Esophagus mucosa (tissue), 1 donor: ENCODE measurements around the gene FAM9A. TPM values are rescaled to one million over a fixed set of nuclear protein-coding genes. Genes with fewer than 3 reads are reported as not detected.

Experiments
- ATAC-seq: fragments of 200-7000 bp; cut with Tn5 transposase; one replicate; pipeline ENCODE4 v1.9.1; 2020
- total RNA-seq: library from RNA; stranded (reverse); gene quantifications from one replicate; pipeline ENCODE4 v1.2.4, GENCODE V29; 2023
- donor health status: DM: yes; HTN: yes; CAD: no.

The FAM9A gene
- total RNA-seq: not detected

GRCh38 chrX:8801041-8801599, at the start of gene FAM9A:
TSS of gene FAM9A (minus strand) at chrX:8801383. CDS start at chrX:8800171, 1,212 bp downstream.
- no peak for ATAC-seq

DNA sequence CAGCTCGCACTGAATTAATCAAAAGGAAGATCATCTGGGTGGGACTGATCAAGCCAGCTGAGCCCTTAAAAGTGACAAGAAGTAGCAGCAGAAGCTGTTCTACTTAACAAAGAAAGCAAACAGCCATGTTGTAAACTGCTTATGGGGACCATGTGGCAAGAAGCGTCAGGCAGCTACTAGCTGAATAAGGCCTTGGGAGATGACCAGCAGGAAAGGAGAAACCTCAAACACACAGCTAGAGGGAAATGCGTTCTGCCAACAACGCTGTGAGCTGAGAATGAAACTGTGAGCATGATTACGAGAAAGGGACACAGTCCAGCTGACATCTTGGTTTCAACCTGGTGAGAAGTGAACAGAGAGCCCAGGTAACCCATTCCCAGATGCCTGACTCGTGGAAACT, 49.3 kb upstream of the FAM9A start:
- no peak for ATAC-seq

DNA sequence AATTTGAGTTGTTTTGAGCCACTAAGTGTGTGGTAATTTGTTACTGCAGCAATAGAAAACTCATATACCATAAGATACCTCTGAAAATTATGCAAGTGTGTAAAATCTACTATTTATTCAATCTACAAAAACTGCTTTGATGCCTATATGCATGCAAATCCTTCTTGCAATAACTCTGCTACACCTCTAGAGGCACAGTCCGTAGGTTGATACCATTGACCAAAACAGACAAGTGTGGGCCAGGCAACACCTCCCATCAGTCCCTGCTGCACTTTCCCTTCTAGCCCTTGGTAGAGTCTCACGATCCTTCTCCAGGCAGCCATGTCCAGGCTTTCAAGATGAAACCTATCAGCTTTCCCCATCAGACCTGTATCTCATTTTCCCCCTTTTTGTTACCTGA, 48.8 kb upstream of the FAM9A start:
- ATAC-seq: no peak

GRCh38 chrX:8849458-8849857, 48.3 kb upstream of the FAM9A start:
- no peak for ATAC-seq

DNA sequence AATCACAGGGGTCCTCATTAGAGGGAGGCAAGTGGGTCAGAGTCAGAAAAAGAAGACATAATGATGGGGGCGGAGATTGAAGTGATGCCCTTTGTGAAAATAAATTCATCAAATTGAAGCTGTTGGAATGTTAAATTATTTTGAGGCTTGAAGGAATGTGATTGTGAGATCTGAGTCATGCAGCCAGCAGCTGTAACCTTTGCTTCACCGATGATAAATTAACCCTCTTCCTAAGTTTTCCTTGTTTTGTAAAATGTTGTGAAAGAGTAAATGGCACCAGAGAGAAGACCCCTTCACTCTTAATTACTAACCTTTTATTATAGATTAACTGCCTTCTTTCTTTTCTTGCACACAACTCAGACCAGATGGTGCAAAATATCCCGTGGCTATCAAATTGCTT, 47.7 kb upstream of the FAM9A start:
- ATAC-seq: no peak

- ATAC-seq: no peak
Measured at GRCh38 chrX:8848441-8848840, 47.3 kb upstream of the FAM9A start.

- ATAC-seq: no peak
Measured at GRCh38 chrX:8847360-8847759, 46.2 kb upstream of the FAM9A start.

DNA sequence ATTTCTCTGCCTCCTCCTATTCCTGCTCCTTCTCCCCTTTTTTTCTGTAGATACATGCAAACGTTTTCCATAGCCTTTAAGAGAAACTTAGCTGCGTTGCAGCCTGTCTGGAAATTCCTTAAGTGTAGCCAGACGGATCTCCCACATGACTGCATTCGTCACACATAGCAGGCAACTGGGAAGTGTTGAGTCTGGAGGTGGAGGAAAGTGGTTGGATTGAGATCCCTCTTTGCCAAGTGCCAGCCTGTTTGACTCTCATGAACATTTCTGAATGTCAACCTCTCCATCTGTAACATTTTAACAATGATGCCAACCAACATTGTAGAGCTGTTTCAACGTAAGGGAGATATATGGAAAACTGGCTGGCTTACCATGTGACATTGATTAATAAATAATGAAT, 45.1 kb upstream of the FAM9A start:
- no peak for ATAC-seq

DNA sequence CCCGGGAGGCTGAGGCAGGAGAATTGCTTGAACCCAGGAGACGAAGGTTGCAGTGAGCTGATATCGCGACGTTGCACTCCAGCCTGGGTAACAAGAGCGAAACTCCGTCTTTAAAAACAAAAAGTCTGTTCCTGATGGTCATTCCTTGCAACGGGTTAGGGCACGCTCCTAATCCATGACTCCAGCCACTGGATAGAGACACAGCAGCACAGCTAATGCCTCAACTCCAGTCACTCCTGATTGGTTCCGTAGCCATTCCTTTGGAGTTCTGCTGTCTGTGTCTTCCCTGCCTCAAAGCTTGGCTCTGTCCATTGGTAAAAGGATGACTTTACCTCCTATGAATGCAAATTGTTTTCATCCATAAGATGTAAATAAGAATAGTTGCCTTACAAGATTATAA, 44.3 kb upstream of the FAM9A start:
- ATAC-seq: no peak

DNA sequence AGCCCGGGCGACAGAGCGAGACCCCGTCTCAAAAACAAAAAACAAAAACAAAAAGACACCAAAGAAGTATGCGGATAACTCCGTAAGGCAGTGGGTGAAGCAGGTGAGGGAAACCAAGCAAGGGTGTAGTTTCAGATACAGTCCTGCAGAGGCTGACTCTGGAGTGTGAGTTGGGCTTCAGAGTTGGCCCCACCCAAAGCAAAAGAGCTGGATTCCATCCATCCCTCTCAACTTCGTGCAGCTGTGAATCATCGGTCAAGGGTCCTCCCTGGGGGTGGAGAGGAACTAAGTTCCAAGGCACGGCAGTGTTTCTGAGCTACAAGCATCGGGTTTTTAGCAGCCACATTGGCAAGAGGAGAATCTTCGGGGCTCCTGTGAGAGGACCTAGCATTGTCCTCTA, 43.9 kb upstream of the FAM9A start:
- ATAC-seq: no peak

GRCh38 chrX:8844157-8844556, 43.0 kb upstream of the FAM9A start:
- no peak for ATAC-seq

DNA sequence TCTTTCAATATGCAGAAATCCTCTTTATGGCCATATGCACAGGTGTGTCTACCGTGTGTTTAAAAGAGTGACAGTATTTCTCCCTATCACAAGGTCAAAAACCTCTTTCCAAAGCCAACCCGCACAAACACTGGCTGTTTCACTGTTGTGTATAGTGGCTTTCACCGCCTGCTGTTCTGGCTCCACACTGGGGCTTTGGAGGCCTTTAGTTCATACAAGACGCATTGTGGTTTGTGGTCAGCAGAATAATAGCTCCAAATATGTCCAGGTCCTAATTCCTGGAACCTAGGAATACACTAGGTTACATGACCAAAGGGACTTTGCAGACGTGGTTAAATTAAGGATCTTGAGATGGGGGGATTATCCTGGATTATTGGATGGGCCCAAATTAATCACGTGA, 40.7 kb upstream of the FAM9A start:
- no peak for ATAC-seq

DNA sequence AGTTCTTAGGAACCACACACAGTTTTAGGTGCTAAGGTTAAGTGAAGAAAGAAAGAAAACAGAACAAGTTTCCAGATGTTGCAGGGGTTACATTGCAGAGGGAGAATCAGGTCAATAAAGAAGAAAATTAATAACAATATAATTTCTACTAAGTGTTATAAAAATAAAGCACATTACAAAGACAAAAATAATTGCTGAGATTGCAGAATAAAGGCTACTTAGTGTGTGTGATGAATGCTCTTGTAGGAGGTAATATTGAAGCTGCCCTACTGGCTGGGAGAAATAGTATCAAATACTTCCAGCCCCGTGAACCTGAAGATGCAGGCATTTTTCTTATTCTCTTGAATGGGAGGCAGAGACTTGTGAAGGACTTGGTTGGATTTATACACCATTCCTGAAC, 33.2 kb upstream of the FAM9A start:
- no peak for ATAC-seq

DNA sequence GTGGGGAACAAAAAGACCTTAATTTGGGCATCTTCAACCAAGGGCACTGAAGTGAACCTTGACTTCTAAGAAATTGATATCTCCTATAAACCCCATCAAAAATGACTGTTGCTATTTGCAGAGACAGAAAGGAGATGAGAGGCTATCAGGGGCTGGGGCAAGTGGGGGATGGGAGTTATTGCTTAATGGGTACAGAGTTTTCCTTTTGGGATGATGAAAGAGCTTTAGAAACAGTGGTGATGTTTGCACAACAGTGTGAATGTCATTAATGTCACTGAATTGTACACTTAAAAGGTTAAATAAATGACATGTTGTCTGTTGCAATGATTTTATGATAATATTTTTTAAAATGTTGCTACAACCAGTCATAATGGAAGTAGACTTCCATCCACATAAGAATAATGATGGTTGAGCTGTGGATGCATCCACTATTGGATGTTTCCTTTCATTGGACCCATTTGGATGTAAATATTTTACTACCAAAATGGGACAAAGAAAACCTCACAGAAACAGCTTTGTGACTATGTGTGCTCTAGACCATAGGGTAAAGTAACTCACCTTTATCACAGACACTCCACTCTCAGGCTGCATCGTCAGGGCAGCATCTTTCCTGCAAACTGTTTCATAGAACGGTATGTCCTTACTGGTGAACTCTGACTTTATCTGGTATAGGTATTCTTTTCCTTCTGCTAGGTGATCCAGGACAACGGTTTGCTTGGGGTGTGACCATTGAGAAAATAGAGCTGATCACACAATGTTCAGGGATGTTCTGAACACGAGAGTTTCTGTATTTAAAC, 31.6 kb upstream of the FAM9A start:
- no peak for ATAC-seq

DNA sequence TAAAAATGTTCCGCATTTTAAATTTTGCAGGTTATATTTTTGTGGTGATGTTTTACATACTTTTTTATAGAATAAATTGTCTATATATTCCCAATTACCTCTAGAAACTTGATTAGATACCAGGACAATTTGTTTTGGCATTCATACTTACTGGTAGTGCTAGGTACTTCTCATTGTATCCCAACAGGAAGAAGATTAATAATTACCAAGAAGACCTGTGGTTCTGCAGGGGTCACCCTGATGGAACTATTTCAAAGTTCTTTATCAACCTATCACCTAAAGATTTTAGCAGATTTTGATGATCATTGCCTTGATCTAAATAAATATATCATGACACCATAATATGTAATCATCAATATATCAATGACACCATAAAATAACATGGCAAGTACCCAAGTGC, 22.5 kb upstream of the FAM9A start:
- no peak for ATAC-seq

DNA sequence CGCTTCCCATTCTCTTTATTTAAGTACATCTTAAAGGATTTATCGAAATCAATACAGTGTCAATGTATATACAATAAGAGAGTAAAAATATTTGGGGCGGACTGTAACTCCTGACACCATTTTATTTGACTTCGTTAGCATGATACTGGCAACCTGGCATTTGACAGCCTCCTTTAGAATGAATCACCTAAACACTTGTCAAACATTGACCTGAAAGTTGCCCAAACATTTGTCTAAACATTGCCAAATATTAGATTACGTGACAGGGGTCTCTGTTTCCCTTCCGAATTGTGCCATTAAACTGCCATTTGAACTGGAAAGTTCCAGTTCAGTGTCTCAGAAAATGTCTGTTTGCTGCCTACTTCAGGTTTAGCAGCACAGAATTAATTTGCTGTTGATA, 20.8 kb upstream of the FAM9A start:
- no peak for ATAC-seq

DNA sequence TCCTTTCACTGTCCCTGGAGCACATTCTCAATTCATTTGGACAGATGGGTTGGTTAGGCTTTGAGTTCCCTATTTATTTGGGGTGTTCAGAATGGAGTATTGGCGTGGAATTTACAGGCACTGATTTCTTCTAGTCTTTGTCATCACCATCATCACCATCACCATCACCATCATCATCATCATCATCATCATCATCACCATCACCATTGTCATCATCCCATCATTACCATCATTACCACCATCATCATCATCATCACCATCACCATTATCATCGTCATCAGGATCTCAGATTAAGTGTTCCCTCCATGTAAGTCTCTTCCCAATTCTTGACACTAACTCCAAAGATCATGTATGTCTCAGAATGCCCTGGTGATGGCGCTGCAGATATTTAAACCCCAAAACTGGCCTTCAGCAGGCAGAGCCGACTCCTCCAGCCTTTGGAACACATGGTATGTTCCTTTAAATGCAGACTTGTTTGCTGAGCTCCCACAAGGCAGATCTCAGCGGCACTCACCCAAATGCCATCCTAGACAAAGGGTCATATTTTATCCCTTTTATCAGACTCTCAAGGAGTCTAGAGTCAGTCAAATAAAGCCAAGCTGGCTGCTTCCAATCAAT, 19.8 kb upstream of the FAM9A start:
- no peak for ATAC-seq

GRCh38 chrX:8815460-8816065, 14.4 kb upstream of the FAM9A start:
- no peak for ATAC-seq

DNA sequence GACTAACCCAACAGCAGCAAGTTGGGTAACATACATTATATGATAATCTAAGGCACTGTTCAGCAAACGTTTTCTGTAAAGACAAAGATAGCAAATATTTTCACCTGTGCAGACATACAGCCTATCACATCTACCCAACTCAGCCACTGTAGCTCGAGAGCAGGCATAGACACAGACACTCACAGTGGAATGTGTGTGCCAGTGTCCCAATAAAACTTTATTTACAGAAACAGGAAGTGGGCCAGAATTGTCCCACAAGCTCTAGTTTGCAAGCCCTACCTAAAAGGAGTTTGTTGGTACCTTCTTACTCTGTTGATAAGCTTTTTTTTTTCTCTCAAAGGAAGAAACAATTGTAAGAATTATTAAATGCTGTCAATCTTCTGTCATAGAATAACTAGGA, 11.9 kb upstream of the FAM9A start:
- ATAC-seq: no peak

GRCh38 chrX:8811611-8812010, 10.4 kb upstream of the FAM9A start:
- no peak for ATAC-seq

DNA sequence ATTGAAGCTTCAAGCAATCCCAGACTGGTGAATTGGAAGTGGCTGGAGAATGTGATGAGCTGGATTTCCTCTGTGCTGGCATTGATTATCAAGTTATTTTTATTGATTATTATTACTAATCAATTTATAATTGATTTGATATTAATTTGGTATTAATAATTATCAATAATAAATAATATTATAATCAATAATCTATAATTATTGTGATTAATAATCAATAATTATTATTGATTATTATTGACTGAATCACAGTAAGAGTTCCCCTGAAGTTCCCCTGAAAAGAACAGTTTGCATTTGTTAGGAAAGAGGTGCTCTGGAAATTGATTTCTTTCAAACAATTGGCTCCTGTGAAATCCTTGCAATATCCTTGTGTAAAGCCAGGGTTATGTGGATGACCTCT, 7.5 kb upstream of the FAM9A start:
- ATAC-seq: no peak

DNA sequence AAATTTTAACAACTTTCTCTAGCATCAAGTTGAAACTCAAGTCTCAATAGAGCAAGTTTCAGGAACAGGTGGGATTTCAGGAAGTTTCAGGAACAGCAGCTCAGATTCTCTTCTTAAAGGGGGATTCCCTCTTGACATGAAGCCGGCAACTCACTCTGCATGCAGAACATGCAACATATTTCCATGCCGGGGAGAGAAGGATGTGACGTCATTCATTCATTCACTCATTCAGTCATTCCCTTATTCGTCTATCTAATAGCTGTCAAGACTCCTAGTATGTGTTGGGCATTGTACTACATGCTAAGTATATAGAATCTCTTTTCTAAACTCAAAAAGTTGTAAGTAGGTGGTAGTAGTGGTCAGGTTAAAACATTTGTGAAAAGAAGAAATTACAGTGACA, 4.8 kb upstream of the FAM9A start:
- no peak for ATAC-seq

DNA sequence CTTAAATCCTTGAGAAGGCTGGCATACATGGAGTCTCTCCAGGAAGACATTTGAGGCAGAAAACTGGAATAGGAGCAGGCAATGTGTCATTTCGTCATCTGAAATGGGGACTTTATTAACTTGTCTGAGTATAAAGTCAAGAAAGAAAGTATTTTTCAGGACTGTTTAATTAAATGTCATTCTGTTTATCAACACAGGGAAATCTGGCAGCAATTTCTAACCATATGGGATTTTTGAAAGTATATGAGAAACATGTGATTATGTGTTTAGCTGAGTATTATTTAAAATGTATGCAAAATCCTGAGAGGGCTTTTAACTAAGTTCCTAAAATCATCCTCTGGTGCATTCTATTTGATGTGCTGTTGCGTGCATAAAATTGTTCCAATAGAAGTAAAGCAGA, 3.9 kb upstream of the FAM9A start:
- no peak for ATAC-seq

GRCh38 chrX:8803326-8803725, 2.1 kb upstream of the FAM9A start:
- ATAC-seq: no peak
